Right hindlimb (tissue), 1 donor: ENCODE results near the gene CYB561A3.

Experiments
- DNase-seq: peaks from one replicate; pipeline ENCODE4 v3.0.0-alpha.2; 2018

The CYB561A3 gene

DNA sequence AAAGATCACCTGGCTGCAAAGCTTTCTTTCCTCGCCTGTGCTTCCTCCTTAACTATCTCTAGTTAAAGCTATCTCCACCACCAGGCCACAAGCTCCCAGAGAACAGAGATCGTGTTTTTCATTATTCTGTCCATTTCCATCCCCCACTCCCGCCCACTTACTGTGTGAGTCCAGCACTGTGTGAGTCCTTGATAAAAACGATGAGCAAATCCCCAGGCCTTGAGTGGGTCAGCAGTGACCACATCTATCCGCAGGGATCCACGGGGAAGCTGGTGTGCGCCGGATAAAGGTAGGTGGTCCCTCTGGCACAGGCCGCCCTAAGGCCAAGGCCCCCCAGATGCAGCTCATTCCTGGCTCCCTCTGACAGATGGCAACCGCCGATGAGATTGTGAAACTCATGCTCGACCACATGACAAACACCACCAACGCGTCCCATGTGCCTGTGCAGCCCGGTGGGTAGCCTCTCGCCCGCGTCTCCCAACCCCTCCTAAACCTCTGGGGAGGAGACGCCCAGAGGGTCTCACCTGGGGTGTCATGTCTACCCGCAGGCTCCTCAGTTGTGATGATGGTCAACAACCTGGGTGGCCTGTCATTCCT lies 19.4 kb downstream of the CYB561A3 start:
- no peak for DNase-seq

DNA sequence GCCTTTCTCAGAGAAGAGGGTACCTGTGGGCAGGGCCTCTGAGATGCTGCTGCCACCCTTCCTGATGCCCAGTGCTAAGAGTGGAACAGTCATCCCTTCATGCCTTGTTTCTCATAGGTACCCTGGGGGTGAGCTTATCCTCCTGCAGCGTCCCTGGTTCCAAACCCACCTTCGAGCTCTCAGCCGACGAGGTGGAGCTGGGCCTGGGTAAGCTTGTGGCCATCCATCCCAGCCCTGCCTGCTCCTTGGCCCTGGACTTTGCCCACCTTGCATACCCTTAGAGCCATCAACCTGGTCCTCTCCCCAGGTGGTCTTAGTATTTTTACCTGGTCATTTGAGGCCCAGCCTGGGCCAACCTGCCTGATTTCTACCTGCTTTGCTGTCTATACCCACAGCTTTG lies 20.0 kb downstream of the CYB561A3 start:
- no peak for DNase-seq

DNA sequence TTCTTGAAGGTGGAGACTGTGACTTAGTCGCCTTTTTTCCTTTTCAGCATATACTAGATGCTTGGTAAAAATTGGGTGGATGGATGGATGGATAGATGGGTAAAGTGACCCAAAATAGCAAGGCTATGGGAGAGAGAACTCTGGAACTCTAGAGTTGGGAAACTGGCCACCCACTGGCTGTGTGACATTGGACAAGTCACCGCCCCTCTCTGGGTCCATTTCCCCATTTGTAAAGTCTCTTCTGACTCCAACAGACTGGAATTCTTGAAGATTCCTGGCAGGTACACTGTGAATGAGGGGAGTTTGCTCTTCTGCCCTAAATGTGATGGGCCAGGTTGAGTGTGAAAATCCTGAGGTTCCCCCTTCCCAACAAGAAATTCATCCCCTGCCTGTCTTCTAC lies 20.7 kb downstream of the CYB561A3 start:
- no peak for DNase-seq

DNA sequence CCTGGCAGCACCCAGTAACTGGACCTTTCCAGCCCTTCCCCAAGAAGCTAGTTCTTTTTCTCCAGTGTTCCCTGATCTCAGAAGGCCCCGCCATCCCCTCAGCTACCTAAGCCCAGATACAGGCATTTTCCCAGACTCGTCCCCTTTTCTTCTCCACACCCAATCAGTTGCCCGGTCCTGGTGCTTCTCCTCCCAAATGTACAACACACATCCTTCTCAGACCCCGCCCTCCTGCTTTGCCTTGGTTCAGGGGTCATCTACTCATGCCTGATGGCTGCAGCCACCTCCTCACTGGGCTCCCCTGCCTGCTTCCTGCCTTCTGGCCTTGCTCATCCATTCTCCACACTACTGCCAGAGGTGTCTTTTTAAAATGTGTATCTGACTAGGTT lies 22.2 kb downstream of the CYB561A3 start:
- no peak for DNase-seq

DNA sequence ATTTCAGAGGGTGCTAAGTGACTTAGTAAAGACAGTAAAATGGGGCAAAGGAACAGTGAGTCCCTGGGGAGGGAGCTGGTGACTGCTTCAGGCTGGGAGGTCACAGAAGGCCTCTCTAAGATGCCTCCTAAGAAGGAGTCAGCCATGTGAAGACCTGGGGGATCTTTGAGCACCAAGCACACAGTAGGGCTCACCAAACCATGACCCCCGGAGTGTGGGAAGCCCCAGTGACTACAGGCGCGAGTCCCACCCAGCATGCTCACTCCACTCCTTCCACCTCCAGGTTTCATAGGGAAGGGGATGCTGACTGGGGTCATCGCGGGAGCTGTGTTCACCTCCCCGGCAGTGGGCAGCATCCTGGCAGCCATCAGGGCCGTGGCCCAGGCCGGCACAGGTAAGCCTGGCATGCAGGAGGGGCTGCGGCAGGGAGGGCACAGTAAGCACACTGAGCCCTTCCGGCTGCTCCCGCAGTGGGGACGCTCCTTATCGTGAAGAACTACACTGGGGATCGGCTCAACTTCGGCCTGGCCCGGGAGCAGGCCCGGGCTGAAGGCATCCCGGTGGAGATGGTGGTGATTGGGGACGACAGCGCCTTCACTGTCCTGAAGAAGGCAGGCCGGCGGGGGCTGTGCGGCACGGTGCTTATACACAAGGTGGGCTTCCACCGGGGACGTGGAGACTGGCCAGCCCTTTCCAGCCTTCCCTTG lies 22.7 kb downstream of the CYB561A3 start:
- no peak for DNase-seq

DNA sequence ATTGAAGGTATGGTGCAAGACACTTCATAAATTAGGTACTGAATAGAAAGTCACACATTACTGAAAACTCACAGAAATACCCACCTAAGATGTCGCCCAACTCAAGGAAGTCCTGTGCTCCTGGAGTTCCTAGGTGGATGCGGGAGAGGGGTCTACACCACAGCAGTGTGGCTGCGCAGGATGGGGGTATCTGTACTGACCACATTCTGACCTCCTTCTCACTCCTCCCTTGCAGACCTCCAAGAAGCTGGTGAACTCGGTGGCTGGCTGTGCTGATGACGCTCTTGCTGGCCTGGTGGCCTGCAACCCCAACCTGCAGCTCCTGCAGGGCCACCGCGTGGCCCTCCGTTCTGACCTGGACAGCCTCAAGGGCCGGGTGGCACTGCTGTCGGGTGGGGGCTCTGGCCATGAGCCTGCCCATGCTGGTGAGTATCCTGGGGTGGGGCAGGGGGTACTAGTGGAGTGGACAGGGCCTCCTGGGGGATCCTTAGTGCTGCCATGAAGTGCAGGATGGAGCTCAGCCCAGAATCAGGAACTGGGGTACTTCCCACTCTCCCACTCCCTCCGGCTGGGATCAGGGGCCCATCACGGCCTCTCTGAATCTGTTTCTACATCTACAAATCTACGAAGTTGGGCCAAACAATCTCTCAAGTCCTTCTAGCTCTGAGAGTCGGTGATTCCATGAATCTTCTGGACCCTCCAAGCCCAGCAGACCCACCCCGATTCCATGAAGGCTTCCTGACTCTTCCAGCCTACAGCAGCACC lies 23.8 kb downstream of the CYB561A3 start:
- no peak for DNase-seq

DNA sequence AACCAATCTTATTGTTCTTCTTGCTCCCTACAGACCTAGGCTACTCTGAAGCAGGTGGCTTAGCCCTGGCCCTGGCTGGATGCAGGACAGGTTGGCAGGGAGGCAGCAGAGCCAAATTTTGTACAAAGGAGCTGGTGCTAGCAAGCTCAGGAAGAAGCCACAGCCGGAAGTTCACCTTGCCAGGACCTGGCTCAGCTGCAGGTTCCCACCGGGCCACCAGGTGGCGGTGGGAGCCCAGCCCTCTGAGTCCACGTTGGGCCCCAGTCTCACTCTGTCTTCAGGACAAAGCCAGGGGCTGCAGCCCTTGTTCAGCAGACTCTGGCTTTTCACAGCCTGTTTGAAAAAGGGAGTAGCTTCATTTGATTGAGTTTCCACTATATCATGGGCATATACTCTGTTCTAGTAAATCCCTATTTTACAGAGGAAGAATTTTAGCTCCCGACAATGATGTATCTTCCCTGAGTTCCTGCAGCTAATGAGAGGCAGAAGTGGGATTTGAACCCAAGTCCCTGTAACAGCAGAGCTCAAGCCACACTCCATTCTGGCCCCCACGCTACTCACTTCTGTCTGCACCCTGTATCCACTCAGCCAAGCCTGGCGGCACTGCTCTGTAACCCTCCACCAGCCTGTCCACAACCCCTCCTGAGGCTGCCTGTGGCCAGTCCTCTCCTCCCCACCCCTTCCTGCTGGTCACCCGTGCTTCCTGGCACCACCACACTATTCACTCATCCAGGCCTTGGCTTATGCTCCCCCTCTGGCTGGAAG lies 25.3 kb downstream of the CYB561A3 start:
- peak; percentile 84 for DNase-seq

DNA sequence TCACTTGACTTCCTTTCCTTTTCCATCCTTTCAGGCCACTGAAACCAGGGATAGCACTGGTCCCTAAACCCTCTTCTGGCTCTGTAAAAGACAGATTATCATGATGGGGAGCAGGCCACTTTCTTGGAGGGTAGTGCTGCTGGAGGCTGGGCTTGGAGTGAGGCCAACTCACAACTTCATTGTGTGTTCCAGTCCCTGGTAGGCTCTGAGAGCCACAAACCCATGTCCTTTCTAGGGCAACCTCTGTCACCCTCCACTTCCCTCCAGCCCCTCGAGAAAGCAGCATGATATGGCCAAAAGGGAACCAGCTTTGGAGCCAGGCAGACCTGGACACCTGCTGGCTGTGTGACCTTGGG lies 26.3 kb downstream of the CYB561A3 start:
- DNase-seq: no peak

DNA sequence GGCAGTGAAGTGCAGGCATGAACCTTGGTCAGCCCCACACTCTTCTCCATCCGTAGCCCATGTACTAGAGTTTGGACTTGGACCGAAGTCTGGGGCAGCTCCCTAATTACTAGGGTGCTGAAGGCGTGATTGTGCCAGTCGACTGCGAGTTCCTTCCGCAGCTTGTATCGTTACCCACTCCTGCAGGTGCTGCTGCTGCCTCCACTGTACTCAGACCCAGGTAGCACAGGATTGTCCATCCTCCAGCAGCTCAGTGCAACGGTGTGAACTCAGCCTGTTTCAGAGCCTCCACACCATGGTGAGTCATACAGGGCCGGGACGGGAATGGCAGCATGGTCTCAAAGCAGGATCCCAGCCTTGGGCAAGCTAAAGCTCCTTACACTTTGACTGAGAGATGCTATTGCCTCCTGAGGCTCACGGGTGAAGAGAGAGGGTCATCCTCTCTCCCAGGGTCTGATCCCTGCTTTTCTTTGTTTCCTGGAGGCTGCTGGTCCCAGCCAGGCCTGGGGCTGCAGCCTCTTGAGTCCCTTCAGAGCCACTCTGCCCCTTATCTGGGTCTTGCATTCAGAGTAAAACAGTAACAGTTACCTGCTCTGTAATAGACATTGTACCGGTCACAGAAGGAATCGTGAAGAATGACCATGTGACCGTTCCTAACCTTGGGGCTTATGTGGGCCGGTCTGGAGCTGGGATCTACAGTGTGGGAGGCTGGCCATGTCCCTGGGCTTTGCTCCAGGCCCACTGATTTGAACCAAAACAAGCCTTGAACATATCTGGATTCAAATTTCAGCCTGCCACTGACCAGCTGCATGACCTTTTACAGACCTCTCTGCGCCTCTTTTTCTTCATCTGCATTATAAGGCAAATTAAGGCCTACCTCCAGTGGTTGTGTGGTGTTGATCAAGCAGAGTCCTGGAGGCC lies 27.0 kb downstream of the CYB561A3 start:
- no peak for DNase-seq

DNA sequence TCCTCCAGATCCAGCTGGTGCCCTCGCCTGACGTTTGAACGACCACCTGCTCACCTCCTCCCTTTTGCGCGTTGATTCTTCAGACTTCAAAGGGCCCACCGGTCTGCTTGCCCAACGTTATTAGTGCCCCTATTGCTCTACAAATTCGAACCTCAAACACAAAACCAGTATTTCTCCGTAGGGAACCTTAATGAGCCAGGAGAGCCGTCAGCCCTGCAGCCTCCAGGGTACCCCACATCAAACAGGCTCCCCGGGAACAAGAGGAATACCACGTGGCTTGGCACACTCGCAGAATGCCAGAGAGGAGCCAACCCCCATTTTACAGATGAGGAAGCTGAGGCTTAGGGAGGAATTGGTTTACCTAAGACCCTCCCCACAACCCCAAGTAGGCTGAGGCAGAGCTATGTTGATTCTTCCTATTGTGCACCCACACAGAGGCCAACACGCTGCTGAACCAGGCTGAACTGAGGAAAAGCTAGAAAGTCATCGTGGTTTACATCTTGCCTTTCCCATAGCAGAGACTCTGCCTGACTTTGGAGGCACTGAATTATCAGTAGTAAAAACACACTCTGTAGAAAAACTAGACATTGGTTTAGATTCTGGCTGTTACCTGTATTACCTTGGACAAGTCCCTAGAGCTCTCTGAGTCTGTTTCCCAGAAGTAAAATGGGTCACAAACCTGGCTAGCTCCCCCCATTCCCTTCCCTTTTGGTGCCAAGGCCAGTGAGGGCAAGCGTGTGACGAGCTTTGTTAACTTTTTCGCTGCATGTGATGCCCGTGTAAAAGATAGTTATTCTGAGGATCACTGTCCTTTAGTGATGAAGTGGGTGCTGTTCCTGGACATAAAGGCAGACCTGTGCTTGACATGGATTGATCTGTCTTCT lies 27.9 kb downstream of the CYB561A3 start:
- DNase-seq: no peak

DNA sequence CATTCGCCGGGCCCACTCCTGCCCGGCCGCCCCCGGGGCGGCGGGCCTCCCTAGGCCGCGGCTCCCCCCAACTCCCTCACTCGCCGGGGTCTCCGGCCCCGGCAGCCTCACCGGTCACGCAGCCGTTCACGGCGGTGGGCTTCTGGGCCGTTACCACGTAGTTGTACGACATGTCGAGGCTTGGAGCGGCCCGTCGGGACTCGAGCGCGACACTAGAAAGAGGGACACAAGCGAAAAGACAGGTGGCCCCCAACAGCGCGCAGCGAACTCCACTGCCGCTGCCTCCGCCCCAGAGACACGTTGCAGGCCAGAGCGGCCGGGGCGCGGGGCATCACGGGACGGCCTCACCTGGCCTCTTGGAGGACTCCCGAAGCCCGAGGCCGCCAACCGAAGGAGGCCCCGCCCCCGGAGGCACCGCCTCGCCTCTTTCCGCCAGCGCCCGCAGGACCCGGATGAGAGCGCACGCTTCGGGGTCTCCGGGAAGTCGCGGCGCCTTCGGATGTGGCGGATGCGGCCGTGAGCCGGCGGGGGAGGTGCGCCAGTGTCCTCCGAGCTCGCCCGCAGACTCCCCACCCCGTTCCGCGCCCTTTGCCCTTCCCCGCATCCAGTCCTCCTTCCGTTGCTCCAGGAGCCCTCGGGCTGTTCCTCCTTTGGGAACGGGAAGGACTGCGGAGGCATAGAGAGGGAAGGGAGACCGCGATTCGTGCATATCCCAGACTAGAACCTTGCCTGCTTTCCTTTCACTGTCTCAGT lies 28.7 kb downstream of the CYB561A3 start, which contains the start of the genes DDB1 and TKFC:
DDB1 (minus strand) TSS at position 309 of the 753 bp plus-strand sequence; CDS start at position 172, 137 bp downstream.
TKFC (plus strand) TSS at position 432 of the 753 bp plus-strand sequence. CDS start 1,501 bp downstream, outside the sequence.
- DNase-seq: peak; percentile 97

DNA sequence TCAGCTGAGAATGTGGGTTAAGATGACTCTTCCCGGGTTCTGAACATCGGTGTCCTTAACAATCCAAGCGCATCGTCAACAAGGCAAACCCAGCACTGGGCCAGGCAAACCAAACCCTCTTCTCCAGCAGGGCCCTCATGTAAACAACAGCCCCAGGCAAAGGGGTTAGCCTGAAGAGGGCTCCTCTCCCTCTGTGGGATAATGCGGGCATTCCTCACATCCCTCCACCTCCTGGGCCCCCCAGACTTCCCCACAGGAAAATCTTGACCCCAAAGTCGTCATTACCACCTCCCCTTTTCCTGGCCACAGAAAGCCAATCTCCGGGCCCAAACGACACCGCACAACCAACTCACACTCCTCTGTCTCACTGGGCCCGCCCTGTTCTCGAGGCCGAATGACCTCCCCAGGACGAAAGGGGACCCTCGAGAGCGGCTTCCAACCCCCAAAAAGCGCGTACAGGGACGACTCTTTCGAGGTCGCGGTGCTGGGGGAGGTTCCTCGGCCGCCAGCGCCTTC lies 29.3 kb downstream of the CYB561A3 start:
- no peak for DNase-seq

DNA sequence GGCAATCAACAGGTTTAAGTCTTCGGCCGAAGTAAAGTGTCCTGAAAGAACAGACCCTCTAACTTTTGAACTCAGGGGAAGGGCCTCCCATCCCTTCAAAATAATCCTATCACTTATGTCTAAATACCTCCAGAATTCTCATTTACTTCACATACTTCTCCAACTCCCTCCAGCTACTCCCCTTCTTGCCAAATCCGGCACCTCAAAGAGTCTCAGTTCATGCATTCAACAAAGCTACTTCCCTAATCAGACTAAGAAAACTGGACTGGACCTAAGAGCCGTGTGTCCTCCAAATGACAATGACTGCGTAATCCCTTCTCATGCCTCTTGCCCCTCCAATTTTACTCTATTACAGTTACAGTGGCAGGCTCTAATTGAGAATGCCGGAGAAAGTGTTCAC lies 30.0 kb downstream of the CYB561A3 start:
- DNase-seq: no peak

DNA sequence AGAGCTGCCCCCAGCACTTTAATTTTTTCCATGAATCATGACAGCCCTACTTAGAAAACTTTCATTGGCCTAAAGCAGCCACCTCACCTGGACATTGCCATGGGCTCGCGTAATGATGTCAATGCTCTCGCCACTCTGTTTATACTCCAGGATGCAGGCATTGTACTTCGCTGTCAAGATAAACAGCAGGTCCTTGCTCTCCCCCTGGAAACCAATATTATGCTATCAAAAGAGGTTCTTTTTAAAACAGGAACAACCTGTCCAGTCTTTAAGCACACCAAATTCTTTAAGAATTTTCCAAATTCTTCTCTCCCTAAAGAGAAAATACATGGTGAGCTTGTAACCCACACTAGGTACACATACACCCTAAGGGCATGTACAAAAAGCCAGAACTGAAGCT lies 31.8 kb downstream of the CYB561A3 start:
- no peak for DNase-seq

DNA sequence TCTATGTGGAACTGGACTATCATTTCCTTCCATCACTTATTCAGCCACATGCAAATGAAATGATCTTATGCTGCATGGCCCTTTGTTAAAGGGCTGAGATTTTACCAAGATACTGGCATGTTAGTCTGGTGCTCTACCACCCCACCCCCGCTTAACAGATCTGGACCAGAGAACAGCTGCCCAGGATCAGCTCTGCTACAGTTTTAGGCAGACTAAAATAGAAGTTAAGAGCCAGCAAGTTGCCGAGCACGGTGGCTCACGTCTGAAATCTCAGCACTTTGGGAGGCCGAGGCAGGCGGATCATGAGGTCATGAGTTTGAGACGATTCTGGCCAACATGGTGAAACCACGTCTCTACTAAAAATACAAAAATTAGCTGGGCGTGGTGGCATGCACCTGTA lies 33.3 kb downstream of the CYB561A3 start:
- DNase-seq: no peak

DNA sequence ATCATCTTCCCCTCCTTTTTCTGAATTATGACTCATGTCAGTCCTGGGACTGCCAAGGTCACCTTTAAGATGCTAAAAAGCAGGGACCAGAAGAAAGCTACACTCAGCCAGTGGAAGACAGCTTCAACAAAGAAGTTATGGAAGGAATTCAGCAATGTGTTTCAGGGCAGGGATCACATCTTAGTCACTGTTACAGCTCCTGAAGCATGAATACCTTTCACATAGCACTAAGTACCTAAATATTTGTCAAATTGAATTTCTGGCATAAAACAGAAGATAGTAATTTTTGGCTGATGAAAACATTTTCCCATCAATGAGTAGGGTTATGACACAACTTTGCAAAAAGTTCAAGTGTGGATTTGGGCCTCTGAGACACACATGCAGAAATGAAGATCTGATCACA lies 34.0 kb downstream of the CYB561A3 start:
- DNase-seq: no peak

DNA sequence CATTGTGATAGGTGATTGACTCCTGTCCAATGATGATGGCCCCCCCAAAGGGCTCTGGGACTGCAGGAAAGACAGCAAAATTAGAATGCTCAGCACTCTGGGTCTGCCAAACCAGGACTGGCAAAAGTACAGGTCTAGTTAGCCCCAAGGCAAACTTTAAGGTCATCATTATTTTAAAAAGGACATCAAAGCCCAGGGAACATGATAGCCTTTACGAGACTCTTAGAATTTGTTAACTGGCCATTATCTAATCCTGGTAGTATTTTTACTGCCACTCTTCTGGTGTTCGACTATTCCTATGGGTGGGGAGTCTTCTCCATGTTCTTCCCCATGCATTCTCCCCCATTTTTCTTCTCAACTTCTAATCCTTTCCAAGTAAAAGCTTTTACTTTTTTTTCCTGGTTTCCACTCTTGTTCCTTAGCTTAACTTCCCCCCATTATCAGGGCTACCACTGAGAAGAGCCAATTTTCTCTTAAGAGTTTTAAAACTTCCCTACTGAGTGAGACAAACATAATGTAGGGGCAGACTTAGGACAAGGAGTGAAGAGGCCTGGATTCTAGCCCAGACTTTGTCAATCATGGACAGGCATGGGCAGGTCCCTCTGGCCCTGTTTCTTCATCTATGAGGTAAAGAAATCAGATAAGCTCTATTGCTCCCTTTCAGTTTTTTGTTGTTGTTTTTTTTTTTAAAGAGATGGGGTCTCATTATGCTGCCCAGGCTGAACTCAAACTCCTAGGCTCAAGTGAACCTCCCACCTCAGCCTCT lies 35.9 kb downstream of the CYB561A3 start:
- no peak for DNase-seq

DNA sequence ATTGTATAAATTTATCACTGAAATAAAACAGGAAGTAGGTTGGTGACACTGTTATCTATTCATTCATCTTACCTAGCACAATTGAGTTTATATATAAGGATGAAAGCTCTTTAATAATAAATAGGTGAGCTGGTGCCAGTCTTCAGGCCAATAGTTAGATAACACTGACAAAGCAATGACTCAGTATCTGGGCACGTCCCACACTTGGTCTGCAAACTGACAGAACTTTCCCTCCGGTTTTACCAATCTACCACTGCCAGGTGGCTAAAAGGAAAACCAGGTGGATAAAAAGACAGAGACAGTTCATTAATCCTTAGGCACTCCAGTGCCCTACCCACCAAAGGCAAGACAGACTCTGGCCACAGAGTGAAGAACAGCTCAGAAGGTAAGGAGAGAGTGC lies 46.4 kb downstream of the CYB561A3 start:
- DNase-seq: no peak

DNA sequence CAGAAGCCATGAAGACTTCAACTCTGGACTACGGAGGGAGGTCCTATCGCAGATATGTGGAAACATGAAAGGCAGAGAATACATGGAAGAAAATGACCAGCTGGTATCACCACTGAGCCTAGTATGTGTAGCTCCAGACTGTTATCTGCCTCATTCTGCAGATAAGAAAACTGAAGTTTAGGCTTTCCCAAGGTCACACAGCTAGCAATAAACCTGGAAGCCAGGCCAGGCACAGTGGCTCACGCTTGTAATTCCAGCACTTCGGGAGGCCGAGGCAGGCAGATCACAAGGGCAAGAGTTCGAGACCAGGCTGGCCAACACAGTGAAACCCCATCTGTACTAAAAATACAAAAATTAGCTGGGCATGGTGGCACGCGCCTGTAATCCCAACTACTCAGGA lies 50.9 kb downstream of the CYB561A3 start:
- DNase-seq: no peak
